H9 (cell line): ENCODE data around the gene FAP. TPM values are rescaled to one million over a fixed set of nuclear protein-coding genes. Genes with fewer than 3 reads are reported as not detected.
A peak's percentile ranks its signal among the peaks of the same experiment; 100 is the strongest.

Experiments
- DNase-seq: peaks from one replicate; pipeline ENCODE4 v3.0.0-alpha.2; 2017
- H2AFZ ChIP-seq: one replicate; pipeline ENCODE4 v1.6.1; 2013; ENCODE audit warnings: mild to moderate bottlenecking, low read length, control low read depth, moderate library complexity
- H2AK5ac ChIP-seq: 2 replicates; pipeline ENCODE4 v1.6.1; 2013; ENCODE audit warnings: low read length, control low read depth, mixed read lengths; ENCODE audit not compliant: insufficient read length
- H2BK120ac ChIP-seq: one replicate; pipeline ENCODE4 v1.6.1; 2013; ENCODE audit warnings: low read depth, mild to moderate bottlenecking, low read length, control low read depth, inconsistent platforms; ENCODE audit not compliant: poor library complexity, severe bottlenecking
- H2BK12ac ChIP-seq: 2 replicates; pipeline ENCODE4 v1.6.1; 2013; ENCODE audit warnings: low read length, control low read depth, mixed read lengths, low read depth; ENCODE audit not compliant: insufficient read length
- H2BK15ac ChIP-seq: 2 replicates; pipeline ENCODE4 v1.6.1; 2013; ENCODE audit warnings: low read depth, low read length, control low read depth
- H2BK20ac ChIP-seq: one replicate; pipeline ENCODE4 v1.6.1; 2013; ENCODE audit warnings: low read depth, mild to moderate bottlenecking, low read length, control low read depth, inconsistent platforms; ENCODE audit not compliant: poor library complexity, severe bottlenecking
- H2BK5ac ChIP-seq: 2 replicates; pipeline ENCODE4 v1.6.1; 2013; ENCODE audit warnings: low read length, control low read depth, mixed read lengths; ENCODE audit not compliant: insufficient read length
- H3K14ac ChIP-seq: 2 replicates; pipeline ENCODE4 v1.6.1; 2013; ENCODE audit warnings: low read length, control low read depth; ENCODE audit not compliant: insufficient read depth
- H3K18ac ChIP-seq: 2 replicates; pipeline ENCODE4 v1.6.1; 2013; ENCODE audit warnings: low read depth, mild to moderate bottlenecking, mixed read lengths, low read length, control low read depth; ENCODE audit not compliant: insufficient read length
- H3K23ac ChIP-seq: 2 replicates; pipeline ENCODE4 v1.6.1; 2013; ENCODE audit warnings: low read length, control low read depth, mixed read lengths, low read depth; ENCODE audit not compliant: insufficient read length
- H3K23me2 ChIP-seq: 2 replicates; pipeline ENCODE4 v1.6.1; 2013; ENCODE audit warnings: low read depth, mild to moderate bottlenecking, mixed read lengths, low read length, control low read depth; ENCODE audit not compliant: insufficient read length, poor library complexity, severe bottlenecking
- H3K27ac ChIP-seq: 2 replicates; pipeline ENCODE4 v1.5.1; 2013; ENCODE audit warnings: low read length, control low read depth, mixed read lengths, low read depth; ENCODE audit not compliant: insufficient read length
- H3K27me3 ChIP-seq: 2 replicates; pipeline ENCODE4 v1.6.1; 2013; ENCODE audit warnings: low read length, control low read depth, inconsistent platforms; ENCODE audit not compliant: insufficient read depth
- H3K4ac ChIP-seq: 2 replicates; pipeline ENCODE4 v1.6.1; 2013; ENCODE audit warnings: low read depth, mild to moderate bottlenecking, control low read depth, inconsistent platforms, low read length, moderate library complexity
- H3K4me1 ChIP-seq: 2 replicates; pipeline ENCODE4 v1.6.1; 2013; ENCODE audit warnings: low read length, control low read depth, inconsistent platforms; ENCODE audit not compliant: insufficient read depth
- H3K4me2 ChIP-seq: 2 replicates; pipeline ENCODE4 v1.6.1; 2013; ENCODE audit warnings: low read length, control low read depth, mixed read lengths; ENCODE audit not compliant: insufficient read length, insufficient read depth
- H3K56ac ChIP-seq: 2 replicates; pipeline ENCODE4 v1.6.1; 2013; ENCODE audit warnings: low read depth, mild to moderate bottlenecking, mixed read lengths, low read length, control low read depth; ENCODE audit not compliant: insufficient read length
- H3K79me1 ChIP-seq: 2 replicates; pipeline ENCODE4 v1.6.1; 2013; ENCODE audit warnings: low read depth, mild to moderate bottlenecking, moderate library complexity, low read length, control low read depth, inconsistent platforms; ENCODE audit not compliant: insufficient read depth, poor library complexity, severe bottlenecking
- H3K79me2 ChIP-seq: 2 replicates; pipeline ENCODE4 v1.6.1; 2013; ENCODE audit warnings: low read length, control low read depth, inconsistent platforms; ENCODE audit not compliant: insufficient read depth
- H3K9ac ChIP-seq: 2 replicates; pipeline ENCODE4 v1.6.1; 2013; ENCODE audit warnings: low read length, control low read depth, mixed read lengths; ENCODE audit not compliant: insufficient read length; ENCODE audit errors: extremely low read depth
- H3K9me3 ChIP-seq: one replicate; pipeline ENCODE4 v1.6.1; 2013; ENCODE audit warnings: low read depth, low read length, inconsistent platforms; ENCODE audit not compliant: control insufficient read depth
- H3T11ph ChIP-seq: one replicate; pipeline ENCODE4 v1.6.1; 2013; ENCODE audit warnings: mild to moderate bottlenecking, low read length, control low read depth, inconsistent platforms
- H4K20me1 ChIP-seq: one replicate; pipeline ENCODE4 v1.6.1; 2013; ENCODE audit not compliant: control insufficient read depth, insufficient read length, insufficient read depth
- H4K5ac ChIP-seq: 2 replicates; pipeline ENCODE4 v1.6.1; 2013; ENCODE audit warnings: low read depth, mild to moderate bottlenecking, mixed read lengths, low read length, control low read depth; ENCODE audit not compliant: insufficient read length
- H4K8ac ChIP-seq: replicated peaks from 2 replicates; pipeline ENCODE4 v1.6.1; 2013; ENCODE audit warnings: low read length, control low read depth, mixed read lengths, low read depth; ENCODE audit not compliant: insufficient read length
- H4K91ac ChIP-seq: 2 replicates; pipeline ENCODE4 v1.6.1; 2013; ENCODE audit warnings: low read depth, mild to moderate bottlenecking, moderate library complexity, mixed read lengths, low read length, control low read depth; ENCODE audit not compliant: insufficient read length
- H3K27ac Mint-ChIP-seq, 3 experiments: 2 replicates in 2 of 3; 3 replicates in 1 of 3; pipeline ENCODE4 v1.8.0; 2020 to 2021; ENCODE audit warnings: mixed read lengths in 3 of 3, mild to moderate bottlenecking in 1 of 3, moderate library complexity in 1 of 3
- H3K27me3 Mint-ChIP-seq: 2 replicates; pipeline ENCODE4 v1.8.0; 2021; ENCODE audit warnings: low read depth, mild to moderate bottlenecking, moderate library complexity, mixed read lengths
- H3K36me3 Mint-ChIP-seq, 3 experiments: 2 replicates in 2 of 3; 3 replicates in 1 of 3; pipeline ENCODE4 v1.8.0; 2020 to 2021; ENCODE audit warnings: low read depth in 3 of 3, mixed read lengths in 3 of 3; ENCODE audit not compliant: insufficient read depth in 1 of 3
- H3K4me1 Mint-ChIP-seq, 2 experiments: 2 replicates each; pipeline ENCODE4 v1.8.0; 2020; ENCODE audit warnings: mixed read lengths in 2 of 2
- H3K4me3 Mint-ChIP-seq, 2 experiments: 2 replicates in 1 of 2; 3 replicates in 1 of 2; pipeline ENCODE4 v1.8.0; 2020 to 2021; ENCODE audit warnings: mild to moderate bottlenecking in 2 of 2, mixed read lengths in 2 of 2, moderate library complexity in 1 of 2
- H3K9me3 Mint-ChIP-seq, 2 experiments: 2 replicates in 1 of 2; 3 replicates in 1 of 2; pipeline ENCODE4 v1.8.0; 2020; ENCODE audit warnings: mild to moderate bottlenecking in 2 of 2, mixed read lengths in 2 of 2, moderate library complexity in 1 of 2
- CTCF ChIP-seq: fragments of 200-600 bp; sonication (generic); conservative IDR thresholded peaks from 3 replicates; pipeline ENCODE4 v1.8.0; 2021; ENCODE audit warnings: antibody characterized with exemption, mild to moderate bottlenecking
- WGBS: extraction: QIAGEN DNeasy Blood & Tissue Kit; methylation state at CpG from one replicate; pipeline ENCODE4 v1.1.7; 2013; ENCODE audit warnings: missing lambda C conversion rate, low lambda C conversion rate, mixed read lengths; ENCODE audit not compliant: insufficient read length; ENCODE audit errors: extremely low coverage; 5-methylcytosine and 5-hydroxymethylcytosine counted together
- total RNA-seq: library from RNA; stranded (reverse); gene quantifications from 2 replicates; pipeline ENCODE4 v1.2.1, GENCODE V29; 2021

Gene FAP
- total RNA-seq, 1 experiment from 2014 or later: not detected

GRCh38 chr2:162143969-162144368, 99.3 kb downstream of the FAP start:
- Histone ChIP-seq H4K20me1 (no peaks in the 10 kb centered on the region), H3K27ac (no peak overlapping the region), H2BK120ac (no peak overlapping the region), H3K4ac (no peak overlapping the region), H2BK12ac (no peak overlapping the region), H2BK15ac (no peak overlapping the region), H3K23ac (no peak overlapping the region), H3T11ph (no peak overlapping the region), H2AK5ac (no peak overlapping the region), H2AFZ (no peak overlapping the region), H2BK20ac (no peak overlapping the region), H4K5ac (no peak overlapping the region), H3K9me3 (no peaks in the 10 kb centered on the region), H3K56ac (no peak overlapping the region), H3K4me2 (no peak overlapping the region), H3K9ac (no peak overlapping the region), H3K79me2 (no peaks in the 10 kb centered on the region), H4K91ac (no peak overlapping the region), H3K4me1 (no peaks in the 10 kb centered on the region), H2BK5ac (no peak overlapping the region), H3K14ac (no peak overlapping the region), H3K18ac (no peak overlapping the region), H4K8ac (no peak overlapping the region), H3K79me1 (no peaks in the 10 kb centered on the region), H3K27me3 (no peaks in the 10 kb centered on the region), H3K23me2 (no peaks in the 10 kb centered on the region)
- Mint-ChIP-seq H3K27ac (no peak overlapping the region), H3K9me3 (no peaks in the 10 kb centered on the region), H3K27me3 (peaks cover 6% of the 10 kb centered on the region), H3K36me3 (no peaks in the 10 kb centered on the region), H3K4me3 (no peak overlapping the region), H3K4me1 (no peaks in the 10 kb centered on the region)
- DNase-seq: no peak
- peak; percentile 31; the same call in 2 of the 3 replicates for TF ChIP-seq CTCF
- no CpG with 5 or more reads among the region's 4 CpGs for WGBS
